HG03139 (cell line): ENCODE measurements around the gene CNKSR3.

ENCODE experiments used
- ATAC-seq: cut with Tn5 transposase; IDR thresholded peaks from one replicate; pipeline ENCODE4 v1.9.1; 2021; ENCODE audit not compliant: unreplicated experiment

CNKSR3 gene

GRCh38 chr6:154428897-154429296 lies 81.6 kb downstream of the CNKSR3 start:
- ATAC-seq, result no peak

GRCh38 chr6:154427446-154427845 lies 83.0 kb downstream of the CNKSR3 start:
- ATAC-seq, result no peak

- ATAC-seq, result no peak
Observed at GRCh38 chr6:154426997-154427396, 83.5 kb downstream of the CNKSR3 start.

GRCh38 chr6:154425034-154425433 lies 85.5 kb downstream of the CNKSR3 start:
- no peak for ATAC-seq

GRCh38 chr6:154414021-154414813 lies 96.3 kb downstream of the CNKSR3 start:
- peak; percentile 67 for ATAC-seq

- ATAC-seq, result no peak
Observed at GRCh38 chr6:154412106-154412820, 98.2 kb downstream of the CNKSR3 start.

GRCh38 chr6:154411076-154411475 lies 99.4 kb downstream of the CNKSR3 start:
- no peak for ATAC-seq

GRCh38 chr6:154410619-154411072 lies 99.8 kb downstream of the CNKSR3 start:
- no peak for ATAC-seq

- ATAC-seq, result no peak
Observed at GRCh38 chr6:154408891-154409500, 101.5 kb downstream of the CNKSR3 start.

- no peak for ATAC-seq
Observed at GRCh38 chr6:154407440-154407839, 103.0 kb downstream of the CNKSR3 start.

GRCh38 chr6:154406869-154407268 lies 103.6 kb downstream of the CNKSR3 start:
- ATAC-seq, result no peak

GRCh38 chr6:154406301-154406700 lies 104.2 kb downstream of the CNKSR3 start:
- no peak for ATAC-seq

- ATAC-seq, result no peak
Observed at GRCh38 chr6:154404791-154405400, 105.6 kb downstream of the CNKSR3 start.

GRCh38 chr6:154403788-154404187 lies 106.7 kb downstream of the CNKSR3 start:
- ATAC-seq, result no peak

- ATAC-seq, result no peak
Observed at GRCh38 chr6:154402081-154402780, 108.3 kb downstream of the CNKSR3 start.

- no peak for ATAC-seq
Observed at GRCh38 chr6:154399097-154399496, 111.4 kb downstream of the CNKSR3 start.

- no peak for ATAC-seq
Observed at GRCh38 chr6:154397491-154398195, 112.8 kb downstream of the CNKSR3 start.

- no peak for ATAC-seq
Observed at GRCh38 chr6:154395878-154396277, 114.6 kb downstream of the CNKSR3 start.

- no peak for ATAC-seq
Observed at GRCh38 chr6:154395316-154395715, 115.2 kb downstream of the CNKSR3 start.

GRCh38 chr6:154394571-154394970 lies 115.9 kb downstream of the CNKSR3 start:
- ATAC-seq, result no peak
